ENCODE measurements around the gene THRB.

THRB gene

DNA sequence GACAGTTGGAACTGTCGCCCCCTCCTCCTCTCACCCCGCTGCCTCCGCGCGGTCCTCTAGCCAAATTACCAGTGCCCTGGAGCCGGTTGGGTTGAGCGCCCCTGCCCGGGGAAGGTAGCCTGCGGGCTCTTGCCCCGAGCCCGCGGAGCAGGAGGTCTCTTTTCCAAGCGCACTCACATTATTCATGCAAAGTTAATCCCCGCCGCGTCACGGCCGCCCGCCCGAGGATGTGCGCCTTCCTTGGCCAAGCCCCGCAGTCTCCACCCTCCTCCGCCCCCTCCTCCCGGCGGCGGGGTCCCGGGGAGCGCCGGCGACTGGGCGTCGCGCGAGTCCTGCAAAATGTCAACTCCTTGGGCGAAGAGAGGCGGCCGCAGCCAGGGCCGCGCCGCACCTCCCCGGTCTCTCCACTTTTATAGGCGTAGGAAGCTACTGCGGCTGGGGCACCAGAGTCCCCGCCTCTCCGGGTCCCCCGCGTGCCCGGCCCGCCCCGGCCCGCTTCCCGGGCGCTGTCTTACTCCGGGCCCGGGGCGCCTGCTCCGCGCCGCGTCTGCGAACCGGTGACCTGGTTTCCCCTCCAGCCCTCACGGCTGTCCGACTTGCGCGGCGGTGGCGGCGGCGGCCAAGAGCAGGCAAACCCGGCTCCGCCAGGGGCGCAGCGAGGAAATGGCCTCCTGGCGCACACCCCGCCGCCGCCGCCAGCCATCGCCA, at the start of gene THRB:
Gene THRB (minus strand): TSS at position 233 of the 708 bp plus-strand sequence.
- DNase-seq, result peak; percentile 16

DNA sequence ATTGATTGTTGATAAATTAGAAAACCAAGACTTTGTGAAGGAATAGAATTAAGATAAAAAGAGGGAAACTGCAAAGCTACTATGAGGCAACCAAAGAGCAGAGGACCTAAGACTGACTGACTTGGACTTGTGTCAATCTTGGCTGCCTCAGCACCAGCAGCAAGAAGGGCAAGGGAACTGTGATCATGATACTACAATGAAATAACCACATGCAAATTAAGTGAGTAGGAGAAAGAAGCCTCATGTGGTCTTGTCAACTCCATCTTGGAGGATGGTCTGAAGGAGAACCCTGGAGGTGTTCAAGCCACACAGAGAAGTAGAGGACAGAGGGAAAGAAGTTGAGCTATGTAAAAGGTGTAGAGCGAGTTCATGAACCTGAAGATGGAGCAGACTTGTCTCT, 47.3 kb upstream of the THRB start:
- no peak for DNase-seq

DNA sequence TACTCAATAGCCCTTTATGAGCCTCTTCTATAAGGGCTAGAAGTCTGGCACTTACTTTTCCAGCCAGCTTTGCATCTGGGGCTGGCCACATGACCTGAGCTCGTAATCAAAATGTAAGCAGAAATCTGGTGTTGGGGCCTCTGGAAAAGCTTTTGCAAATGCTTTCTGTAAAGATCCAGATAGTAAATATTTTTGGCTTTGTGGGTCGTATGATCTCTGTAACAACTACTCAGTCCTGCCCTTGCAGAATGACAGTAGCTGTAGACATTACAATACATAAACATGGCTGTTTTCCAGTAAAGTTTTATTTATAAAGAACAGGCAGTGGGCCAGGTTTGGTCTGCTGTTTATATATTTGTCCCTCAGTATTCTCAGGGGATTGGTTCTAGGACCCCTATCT, 46.2 kb upstream of the THRB start:
- no peak for DNase-seq

DNA sequence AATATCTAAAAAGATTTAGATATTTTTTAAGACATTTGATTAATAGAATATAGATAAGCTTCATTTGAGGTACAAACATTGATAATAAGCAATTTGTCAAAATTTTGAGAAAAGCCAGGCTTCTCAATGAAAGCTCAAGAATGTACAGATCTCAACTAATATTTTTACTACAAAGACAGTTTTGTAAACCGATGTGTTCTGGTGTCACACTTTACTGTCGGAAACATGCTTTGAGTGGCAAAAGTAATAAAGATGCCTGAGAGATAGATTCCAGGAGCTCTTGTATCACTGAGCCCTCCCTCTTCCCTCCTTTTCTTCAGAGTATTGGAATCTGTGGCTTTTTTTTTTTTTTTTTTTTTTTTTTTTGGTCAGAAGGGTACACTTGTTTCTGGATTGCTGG, 45.0 kb upstream of the THRB start:
- DNase-seq, result no peak

DNA sequence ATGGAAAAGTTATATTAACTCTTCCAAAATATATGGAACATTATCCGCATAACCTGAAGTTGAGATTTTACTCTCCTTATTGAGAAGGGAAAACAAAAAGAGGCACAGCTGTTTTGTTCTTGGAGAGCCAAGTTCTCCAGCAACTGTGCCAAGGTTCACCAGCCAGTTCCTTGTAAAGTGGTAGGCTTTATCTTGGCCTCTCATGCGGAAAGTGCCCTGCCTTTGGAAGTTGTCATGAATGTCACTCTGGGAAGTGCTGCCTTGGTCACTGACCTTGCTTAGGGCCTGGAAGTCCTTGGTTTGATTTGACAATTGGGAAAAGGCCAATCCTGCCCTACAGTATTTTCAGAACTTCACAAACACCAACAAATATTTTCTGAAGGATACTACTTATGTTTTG, 44.2 kb upstream of the THRB start:
- no peak for DNase-seq

DNA sequence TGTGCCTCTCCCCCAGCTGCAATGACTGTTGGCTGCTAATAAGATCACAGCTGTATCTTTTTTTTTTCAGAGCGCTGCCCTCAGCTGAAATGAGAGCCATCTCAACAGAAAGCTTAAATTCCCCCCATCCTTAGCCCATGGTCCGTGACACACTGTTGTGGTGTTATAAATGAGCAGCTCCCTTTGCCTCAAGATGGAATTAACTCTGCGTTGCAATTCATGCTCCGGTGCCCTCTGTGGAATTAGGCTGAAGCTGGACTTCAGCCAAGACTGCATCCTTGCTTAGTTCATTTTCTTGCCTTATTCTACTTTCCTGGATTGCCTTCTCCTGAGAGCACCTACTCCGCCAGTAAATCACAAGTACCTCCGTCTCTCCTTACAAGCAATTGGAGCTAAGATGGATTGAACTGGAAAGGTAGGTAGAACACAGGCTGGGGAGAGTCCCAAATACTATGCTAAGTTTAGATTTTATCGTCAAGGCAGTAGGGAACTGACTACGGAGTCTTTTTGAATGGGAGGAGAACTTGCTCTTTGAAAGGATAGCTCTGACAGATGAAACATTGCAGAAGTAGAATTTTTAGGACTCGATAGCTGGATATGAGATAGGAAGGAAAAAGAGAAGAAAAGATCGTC, 39.0 kb upstream of the THRB start:
- DNase-seq, result no peak

DNA sequence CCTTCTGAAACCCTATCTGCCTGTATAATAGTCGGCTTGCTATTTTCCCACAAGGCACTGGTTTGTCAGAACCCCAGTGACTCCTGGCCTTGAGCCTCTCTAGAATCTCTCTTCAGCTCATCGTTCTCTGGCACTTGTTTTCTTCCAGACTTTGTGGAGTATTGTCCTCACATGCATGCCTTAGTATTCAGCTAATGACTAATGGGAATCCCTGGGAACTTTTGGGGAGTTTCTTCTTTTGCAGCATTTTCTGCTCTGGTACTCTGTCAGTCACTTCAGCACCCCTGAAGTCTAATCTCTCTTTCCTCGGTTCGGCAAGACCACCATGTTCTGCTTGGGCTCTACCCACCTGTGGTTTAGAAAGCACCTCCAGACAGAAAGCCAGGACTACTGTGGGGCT, 35.8 kb upstream of the THRB start:
- DNase-seq, result no peak

DNA sequence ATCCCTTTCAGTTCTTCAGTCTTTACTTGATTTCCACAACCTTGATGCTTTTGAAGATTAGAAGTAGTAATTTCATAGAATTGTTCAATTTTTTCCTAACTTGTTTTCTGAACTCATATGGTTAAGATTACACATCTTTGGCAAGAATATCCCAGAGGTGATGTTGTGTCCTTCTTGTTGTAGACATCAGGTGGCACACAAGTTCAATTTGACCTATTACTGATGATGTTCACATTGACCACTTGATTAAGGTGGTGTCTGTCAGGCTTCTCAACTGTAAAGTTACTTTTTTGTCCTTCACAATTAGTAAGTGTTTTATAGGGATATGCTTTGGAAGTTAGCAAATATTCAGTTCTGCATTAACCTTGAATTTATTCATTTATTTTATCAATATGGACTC, 34.6 kb upstream of the THRB start:
- DNase-seq, result no peak

DNA sequence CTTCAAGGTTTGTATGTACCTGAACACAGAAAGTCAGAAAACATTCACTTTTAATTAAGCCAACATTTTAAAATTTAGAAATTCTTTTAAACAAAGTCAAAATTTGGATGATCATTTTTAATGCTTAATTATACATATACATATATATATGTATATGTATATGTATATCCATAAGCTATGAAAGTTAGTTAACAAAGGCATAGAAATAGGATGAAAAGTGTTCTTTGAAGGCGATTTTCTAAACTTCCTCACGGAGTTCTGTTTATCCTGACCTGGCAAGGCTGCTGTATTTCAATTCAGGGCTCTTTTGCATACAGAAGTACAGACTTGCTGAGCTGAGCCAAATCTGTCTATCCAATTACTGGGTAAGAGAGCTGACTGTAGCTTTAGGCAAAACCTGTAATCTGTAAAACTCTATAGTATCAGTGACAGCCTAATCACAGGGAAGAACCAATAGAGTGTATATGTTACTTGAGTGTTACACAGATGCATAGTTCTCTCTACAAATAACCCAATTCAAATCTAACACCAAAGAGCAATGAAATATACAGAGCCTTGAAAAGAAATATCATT, 32.1 kb upstream of the THRB start:
- no peak for DNase-seq

DNA sequence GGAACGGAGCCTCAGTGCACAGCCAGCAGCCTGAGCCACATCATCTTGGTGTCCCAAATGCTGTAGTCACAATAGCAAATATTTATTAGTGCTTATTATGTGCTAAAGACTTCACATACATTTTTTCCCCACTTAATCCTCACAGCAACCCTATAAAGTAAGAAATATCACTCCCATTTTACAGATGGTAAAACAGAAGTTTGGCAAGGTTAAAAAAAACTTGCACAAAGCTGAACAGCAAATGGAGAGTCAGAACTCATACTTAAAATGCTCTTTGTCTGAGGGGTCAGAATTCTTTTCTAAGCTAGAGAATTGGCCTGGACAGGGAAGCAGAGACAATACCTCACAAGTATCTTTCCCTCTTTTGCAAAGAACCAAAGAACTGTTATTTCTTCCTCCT, 30.9 kb upstream of the THRB start:
- no peak for DNase-seq

DNA sequence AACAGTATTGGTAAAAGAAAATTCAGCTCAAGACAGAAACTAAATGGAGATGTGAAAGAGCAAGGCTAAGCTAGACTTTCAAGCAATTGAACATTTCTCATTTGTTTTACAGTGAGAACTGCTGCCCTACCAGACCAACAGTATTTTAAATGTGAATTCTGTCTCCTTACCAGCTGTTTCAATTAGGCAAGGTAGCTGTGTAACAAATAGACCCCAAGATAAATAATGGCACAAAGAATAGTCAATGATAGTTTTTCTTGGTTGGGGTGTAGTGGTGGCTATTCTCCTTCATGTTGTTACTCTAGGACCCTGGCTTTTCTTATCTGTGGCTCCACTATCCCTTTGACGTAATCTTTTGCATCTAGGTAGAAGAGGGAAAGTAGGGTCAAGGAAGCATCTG, 30.4 kb upstream of the THRB start:
- DNase-seq, result no peak

DNA sequence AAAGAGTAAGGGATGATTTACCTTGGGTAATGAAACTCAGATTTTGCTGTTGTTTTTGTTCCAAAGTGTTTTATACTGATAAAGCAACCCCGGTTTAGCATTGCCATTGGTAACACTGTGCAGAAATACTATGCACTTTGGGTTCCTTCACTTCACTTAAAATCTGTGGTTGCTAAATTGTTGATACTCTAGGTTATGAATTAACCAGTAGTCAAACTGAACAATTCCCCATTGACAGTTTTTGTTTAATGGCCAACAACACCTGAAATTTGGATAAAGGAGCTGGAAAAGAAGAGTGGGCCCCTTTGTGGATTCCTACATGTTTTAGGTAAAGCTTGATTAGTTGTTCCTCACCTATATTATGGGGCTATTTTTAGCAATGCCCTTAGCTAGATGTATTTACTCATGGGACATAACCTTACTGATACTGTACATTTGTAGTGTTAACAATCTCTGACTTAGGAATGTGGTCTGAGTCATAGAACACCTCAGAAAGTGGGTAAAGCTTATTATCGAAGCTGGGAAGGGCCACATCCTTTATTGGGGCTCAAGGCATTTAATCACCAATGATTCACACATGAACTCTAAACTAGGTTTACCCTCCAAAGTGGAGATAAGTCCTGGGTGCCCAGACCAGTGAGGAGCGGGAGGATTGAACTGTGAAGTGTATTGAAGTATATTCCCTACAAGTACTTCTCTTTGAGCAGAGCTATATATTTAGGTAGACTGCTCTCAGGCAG, 29.5 kb upstream of the THRB start:
- DNase-seq, result no peak

DNA sequence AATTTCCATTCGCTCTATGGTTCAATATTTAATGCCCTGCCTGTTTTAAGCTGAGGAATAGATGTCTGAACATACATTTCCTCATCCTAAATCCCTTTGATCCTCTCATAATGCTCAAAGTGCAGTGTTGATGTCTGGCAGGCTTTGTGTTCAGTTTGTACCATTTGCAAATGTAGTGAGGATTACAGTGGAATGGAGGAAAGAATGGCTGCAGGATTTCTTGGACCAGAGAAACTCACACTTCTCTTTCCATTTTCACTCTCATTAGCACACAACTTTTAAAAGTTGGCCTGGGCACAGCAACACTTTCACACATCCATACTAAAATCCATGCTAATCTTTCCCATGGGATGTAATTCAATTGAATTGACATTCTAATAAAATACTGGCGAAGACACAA, 28.6 kb upstream of the THRB start:
- no peak for DNase-seq

DNA sequence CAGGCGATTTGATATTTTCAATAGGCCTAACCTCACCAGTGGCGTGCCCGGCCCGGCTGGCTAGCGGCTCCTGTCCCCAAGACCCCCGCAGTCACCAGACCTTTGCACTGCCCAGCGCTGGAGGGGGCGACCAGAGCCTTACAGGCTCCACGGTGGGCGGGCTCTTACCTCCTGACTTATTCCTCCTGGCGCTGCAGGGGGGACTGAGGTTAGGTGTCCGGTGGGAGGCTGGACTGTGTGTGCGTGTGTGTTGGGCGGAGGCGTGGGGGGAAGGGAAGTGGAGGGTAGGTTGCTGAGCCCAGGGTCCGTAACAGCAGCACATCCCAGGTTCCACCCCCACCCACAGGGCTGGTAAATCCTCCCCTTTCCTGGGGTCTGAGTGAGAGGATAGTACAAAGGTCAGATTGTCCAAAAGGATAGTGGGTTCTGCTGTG, 27.5 kb upstream of the THRB start:
- no peak for DNase-seq

DNA sequence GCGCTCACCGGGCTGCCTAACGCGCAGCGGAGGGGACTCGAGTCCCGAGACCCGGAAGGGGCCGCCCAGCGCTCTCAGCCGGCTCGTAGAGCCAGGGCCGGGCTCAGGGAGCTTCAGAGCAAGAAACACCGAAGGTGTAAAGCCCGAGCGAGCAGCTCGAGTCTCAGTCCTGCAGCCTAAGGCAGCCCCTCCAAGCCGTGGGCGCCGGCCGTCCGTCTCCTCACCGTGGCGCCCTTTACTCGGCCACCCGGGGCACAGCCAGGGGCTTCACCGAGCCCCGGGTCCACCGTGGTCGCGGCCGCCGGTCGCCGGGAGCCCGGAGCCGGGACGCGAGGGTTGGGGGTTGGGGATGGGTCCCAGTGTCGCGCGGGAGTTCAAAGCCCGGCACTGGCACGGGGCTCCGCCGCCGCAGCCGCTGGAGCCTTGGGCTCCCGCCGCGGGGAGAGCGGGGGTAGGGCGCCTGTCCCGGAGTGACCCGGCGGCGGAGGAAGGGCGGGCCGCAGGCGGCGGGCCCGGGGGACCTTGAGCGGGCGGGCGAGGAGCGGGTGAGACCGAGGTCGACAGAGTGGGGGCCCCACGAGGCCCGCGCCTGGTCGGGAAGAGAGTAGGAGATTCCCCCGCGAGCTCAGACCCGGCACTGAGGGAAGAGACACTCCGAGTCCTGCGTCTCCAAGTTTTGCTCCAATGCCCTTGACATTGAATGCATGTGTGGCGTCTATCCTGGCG, 26.9 kb upstream of the THRB start:
- peak; percentile 8 for DNase-seq

DNA sequence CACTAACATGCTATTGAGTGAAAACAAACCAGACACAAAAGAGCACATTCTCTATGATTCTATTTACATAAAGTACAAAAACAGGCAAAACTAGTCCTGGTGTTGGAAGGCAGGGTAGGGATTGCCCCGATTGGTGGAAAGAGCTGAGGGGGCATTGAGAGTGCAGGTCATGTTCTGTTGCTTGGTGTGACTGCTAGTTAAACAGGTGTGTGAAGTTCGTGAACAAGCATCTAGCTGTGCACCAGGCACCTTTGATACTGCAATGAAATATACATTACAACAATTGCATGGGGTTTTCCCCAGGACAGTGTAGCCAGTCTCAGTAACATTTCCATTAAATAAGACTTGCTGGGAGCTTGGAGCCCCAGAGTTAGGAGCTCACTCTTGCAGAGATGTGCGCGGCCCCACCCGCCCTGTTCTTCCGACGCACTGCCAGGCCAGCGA, 26.3 kb upstream of the THRB start:
- DNase-seq, result no peak

DNA sequence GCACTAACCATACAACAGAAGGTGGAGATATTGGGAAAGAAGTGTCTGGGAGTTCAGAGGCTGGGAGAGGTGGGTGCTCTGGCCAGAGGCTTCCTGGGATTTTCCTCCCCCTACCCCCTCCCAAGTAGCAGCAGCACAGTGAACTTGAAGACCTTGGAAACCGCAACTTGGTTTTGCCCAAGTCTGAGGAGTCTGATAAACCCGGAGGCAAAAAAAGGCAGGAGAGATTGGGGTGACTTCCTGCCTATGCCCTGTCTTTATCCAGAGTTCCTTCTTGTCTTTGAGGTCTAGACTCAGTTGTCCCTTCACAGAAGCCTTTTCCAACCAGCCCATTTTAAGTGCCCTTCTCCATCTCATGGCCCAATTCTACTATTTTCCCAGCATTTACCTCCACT, 25.4 kb upstream of the THRB start:
- DNase-seq, result no peak

DNA sequence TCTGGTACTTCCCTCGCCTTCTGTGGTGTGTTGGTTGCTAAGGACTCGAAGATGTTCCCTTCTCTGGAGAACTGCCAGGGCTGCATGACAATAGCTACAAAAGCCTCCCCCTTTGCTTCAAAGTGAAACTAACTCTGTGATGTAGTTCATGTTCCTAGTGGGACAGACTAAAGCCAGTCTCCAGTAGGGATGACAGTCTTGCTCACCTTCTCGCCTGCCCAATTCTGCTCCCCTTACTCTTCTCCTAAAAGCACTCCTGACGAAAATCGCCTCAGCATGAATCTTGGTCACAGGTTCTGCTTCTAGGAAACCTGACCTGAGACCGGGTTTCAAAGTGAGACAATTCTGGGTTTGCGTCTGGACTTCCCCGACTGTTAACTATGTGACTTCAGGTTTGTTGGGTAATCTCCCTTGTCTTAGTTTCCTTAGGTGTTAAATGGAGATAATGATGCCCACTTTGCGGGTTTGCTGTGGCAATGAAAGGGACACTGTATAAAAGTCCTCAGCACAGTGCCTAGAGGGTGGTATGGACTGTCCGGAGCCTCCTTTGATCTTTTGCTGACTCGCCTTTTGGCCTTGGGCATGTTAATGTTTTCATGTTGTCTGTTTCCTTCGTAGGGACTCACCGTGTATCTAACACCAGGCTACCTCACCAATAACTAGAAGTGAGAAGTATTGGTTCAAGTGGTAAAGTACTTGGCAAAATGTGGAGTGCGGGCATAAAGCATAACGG, 24.9 kb upstream of the THRB start:
- no peak for DNase-seq

DNA sequence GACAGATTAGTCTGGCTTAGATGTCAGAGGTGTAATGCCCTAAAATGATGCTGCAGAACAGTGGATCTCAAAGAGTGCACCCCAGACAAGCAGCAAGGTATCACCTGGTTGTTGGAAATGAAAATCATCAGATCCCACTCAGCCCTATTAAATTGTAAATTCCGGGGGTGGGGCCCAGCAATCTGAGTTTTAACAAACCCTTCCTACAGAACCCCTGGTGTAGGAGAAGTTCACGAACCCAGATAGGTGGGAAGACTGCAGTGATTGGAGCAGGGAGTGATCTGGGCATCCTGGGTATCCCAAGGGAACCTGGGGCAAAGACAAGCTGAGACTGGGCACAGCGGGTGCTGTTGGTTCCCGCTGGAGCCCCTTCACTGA, 24.3 kb upstream of the THRB start:
- no peak for DNase-seq

DNA sequence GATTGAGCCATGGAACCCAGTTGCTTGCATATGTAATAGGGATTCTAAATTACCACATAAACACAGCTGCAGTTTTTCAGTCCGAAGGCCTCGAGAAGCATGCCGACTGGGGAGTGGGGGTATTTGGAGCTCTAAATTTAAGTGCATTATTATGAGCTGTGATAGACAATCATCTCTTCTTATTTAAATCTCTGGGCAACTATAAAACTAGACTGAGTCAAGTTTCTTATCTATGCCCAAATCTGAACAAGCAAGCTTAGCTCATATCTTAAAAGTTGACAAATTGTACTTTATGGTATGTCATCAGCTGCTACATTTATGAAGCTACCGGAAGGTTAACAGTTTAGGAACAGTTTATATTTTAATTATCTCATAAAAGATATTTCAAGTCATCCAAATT, 19.5 kb upstream of the THRB start:
- DNase-seq, result no peak

DNA sequence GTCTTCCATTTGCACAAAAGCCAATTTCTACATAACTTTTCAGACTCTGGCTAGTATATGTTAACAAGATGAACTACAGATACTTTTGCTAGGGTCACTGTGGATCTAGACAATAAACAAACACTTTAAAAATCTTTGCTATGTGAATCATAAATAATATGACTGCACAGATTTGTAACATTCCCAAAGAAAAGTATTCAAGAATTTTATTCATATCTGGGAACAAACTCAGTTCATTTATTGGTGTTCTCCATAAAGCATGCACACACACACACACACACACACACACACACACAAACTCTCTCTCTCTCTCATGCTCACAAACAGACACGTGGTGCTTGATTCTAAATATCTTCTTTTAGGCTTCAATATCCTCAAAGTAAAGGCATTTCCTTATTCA, 18.8 kb upstream of the THRB start:
- no peak for DNase-seq

DNA sequence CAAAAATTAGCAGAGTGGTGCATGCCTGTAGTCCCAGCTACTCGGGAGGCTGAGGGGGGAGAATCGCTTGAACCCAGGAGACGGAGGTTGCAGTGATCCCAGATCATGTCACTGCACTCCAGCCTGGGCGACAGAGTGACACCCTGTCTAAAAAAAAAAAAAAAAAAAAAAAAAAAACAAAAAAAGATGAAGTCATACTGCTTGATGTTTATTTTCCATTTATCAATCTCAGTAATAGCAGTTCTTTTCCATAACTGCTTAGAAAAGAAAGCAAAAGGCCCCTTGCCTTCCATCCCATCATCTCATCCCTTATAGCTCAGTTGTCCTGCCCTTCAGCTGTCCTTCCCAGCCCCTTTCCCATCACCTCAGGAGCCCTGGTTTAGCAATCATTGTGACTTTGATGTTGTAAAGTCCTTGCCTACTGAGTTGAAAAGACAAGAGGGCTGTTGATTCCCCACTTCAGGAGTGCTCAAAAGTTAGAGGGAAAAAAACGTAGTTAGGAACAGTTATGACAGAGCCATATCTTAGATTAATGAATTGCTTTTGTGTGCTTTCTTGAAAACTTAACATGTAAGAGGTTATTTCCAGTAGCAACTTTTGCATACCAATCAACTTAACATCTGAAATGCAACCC, 18.0 kb upstream of the THRB start:
- no peak for DNase-seq
